ENCODE data around the gene DIP2B.
A peak's percentile ranks its signal among the peaks of the same experiment; 100 is the strongest.

DIP2B gene

DNA sequence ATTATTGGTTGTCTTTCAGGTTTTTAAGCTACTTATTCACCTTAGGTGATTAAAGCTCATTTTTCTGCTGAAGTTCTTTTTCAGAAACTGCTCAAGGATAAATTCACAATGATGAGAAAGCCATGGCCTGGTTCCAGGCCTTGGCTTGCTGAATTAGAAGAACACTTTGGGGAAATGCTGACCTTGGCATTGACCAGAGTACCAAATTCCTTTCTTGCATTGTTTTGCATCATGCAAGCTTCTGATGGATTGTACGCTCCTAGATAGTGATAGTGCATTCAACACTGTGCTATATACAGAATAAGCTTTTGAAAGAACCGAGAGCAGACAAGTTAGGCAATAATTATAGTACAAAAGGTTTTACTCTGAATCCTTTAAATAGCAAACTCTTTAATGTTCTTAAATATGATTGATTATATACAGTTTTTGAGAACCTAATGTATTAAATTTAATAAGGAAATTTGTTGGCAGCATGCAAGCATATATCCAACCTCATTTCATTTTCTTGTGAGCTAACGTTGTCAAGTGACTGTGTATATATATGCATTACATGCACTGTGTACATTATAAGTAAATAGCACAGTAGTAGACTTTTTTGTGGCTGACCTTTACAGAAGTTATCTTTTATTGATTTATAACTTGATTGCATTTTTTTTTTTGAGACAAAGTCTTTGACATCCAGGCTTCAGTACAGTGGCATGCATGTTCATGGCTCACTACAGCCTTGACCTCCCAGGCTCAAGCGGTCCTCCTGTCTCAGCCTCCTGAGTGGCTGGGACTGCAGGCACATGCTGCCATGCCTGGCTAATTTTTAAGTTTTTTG, 99.2 kb downstream of the DIP2B start:
- no peak for TF ChIP-seq JUND (IDR thresholded peaks at IDR 0.05; ENCODE audit: low read depth)
- DNase-seq (ENCODE audit: low read depth in 1 of 2, low spot score in 1 of 2), result no peak
- in situ Hi-C loops (cut with HindIII; ENCODE audit: low pct_unique_long_range_greater_than_20kb, low sequenced_read_pairs), result no loop called here

DNA sequence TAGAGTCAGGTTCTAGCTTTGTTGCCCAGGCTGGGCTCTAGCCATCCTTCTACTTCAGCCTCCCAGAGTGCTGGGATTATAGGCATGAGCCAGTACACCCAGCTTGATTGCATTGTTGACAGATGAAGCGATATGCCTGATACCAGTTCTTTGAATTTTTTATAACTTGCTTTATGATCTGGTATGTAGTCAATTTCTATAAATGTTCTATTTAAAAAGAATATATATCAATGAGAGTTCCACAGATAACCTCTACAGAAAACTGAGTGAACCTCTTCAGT, 99.8 kb downstream of the DIP2B start:
- in situ Hi-C loops (cut with HindIII; ENCODE audit: low pct_unique_long_range_greater_than_20kb, low sequenced_read_pairs), result no loop called here
- TF ChIP-seq JUND (IDR thresholded peaks at IDR 0.05; ENCODE audit: low read depth), result no peak
- DNase-seq (ENCODE audit: low read depth in 1 of 2, low spot score in 1 of 2), result no peak

- in situ Hi-C loops (cut with HindIII; ENCODE audit: low pct_unique_long_range_greater_than_20kb, low sequenced_read_pairs), result no loop called here
- TF ChIP-seq JUND (IDR thresholded peaks at IDR 0.05; ENCODE audit: low read depth), result no peak
- no peak for DNase-seq (ENCODE audit: low read depth in 1 of 2, low spot score in 1 of 2)
These were observed 102.0 kb downstream of the DIP2B start for GRCh38 chr12:50606675-50607375.

- in situ Hi-C loops (cut with HindIII; ENCODE audit: low pct_unique_long_range_greater_than_20kb, low sequenced_read_pairs), result no loop called here
- no peak for TF ChIP-seq JUND (IDR thresholded peaks at IDR 0.05; ENCODE audit: low read depth)
- no peak for DNase-seq (ENCODE audit: low read depth in 1 of 2, low spot score in 1 of 2)
These were observed 104.6 kb downstream of the DIP2B start for GRCh38 chr12:50609292-50609874.

DNA sequence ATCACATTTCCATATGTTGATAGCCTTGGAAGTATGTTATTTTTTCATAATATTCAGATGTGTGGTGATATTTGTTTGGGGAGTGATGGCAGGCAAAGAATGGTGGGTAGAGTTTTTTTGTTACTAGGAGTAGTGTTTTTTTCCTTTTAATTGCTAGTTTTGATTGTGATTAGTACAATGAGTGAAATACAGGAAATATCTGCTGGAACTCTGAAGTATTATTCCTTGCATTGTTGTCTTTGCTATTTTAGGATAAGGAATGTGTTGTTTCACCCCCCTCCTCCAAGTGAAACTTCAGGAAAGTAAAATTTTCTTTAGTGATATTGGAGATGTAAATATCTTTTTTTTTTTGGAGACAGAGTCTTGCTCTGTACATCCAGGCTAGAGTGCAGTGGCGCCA, 105.4 kb downstream of the DIP2B start:
- no peak for TF ChIP-seq JUND (IDR thresholded peaks at IDR 0.05; ENCODE audit: low read depth)
- in situ Hi-C loops (cut with HindIII; ENCODE audit: low pct_unique_long_range_greater_than_20kb, low sequenced_read_pairs), result no loop called here
- no peak for DNase-seq (ENCODE audit: low read depth in 1 of 2, low spot score in 1 of 2)

DNA sequence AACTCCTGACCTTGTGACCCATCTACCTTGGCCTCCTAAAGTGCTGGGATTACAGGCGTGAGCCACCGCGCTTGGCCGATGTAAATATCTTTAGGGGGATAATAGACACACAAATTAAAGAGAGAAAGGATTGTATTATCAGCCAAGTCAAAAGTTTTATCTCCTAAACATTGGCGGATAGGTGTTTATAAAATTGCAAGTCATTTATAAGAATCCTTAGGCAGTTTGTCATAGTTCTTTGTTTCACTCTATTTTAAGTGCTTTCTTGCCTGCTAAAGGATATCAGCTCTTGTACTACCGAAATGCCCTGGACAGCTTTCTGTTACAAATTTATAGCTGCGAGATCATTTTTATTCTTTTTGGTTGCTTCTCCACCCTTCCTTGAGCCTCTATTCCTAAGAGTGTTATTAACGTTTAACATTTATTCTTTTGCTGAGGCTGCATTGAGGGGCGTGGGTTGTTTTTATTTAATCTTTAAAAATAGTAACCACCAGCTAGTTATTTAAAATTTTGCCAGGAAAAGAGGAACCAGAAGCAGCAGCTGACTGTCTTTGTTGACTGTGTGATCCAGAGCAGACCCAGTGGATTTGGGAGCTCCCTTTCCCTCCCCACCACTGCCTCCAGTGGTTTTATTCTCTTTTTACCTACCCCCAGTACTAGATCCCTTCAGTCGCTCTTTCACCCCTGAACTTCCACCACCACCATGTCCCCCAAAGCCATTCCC, 106.4 kb downstream of the DIP2B start:
- in situ Hi-C loops (cut with HindIII; ENCODE audit: low pct_unique_long_range_greater_than_20kb, low sequenced_read_pairs), result no loop called here
- no peak for TF ChIP-seq JUND (IDR thresholded peaks at IDR 0.05; ENCODE audit: low read depth)
- DNase-seq (ENCODE audit: low read depth in 1 of 2, low spot score in 1 of 2), result no peak

GRCh38 chr12:50612882-50613281, 108.1 kb downstream of the DIP2B start:
- in situ Hi-C loops (cut with HindIII; ENCODE audit: low pct_unique_long_range_greater_than_20kb, low sequenced_read_pairs), result no loop called here
- TF ChIP-seq JUND (IDR thresholded peaks at IDR 0.05; ENCODE audit: low read depth), result no peak
- DNase-seq (ENCODE audit: low read depth in 1 of 2, low spot score in 1 of 2), result no peak

DNA sequence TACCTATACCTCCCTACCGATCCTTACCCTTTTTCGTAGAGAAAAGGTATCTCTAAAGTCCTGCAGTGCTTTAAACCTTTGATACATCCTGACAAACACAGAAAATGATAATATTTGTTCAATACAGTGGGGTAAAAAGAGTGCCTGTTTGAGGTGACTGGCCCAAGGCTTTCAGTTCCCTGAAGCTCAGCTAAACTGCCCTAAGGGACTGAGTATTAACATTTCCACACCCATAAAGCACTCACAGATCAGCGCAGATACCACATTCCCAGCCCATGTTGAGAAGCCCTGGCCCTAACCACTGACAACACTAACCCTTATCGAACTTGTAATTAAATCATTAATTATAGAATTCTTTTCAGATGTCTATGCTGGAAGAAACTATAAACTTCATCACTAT, 108.7 kb downstream of the DIP2B start:
- DNase-seq (ENCODE audit: low read depth in 1 of 2, low spot score in 1 of 2), result no peak
- in situ Hi-C loops (cut with HindIII; ENCODE audit: low pct_unique_long_range_greater_than_20kb, low sequenced_read_pairs), result no loop called here
- TF ChIP-seq JUND (IDR thresholded peaks at IDR 0.05; ENCODE audit: low read depth), result no peak

DNA sequence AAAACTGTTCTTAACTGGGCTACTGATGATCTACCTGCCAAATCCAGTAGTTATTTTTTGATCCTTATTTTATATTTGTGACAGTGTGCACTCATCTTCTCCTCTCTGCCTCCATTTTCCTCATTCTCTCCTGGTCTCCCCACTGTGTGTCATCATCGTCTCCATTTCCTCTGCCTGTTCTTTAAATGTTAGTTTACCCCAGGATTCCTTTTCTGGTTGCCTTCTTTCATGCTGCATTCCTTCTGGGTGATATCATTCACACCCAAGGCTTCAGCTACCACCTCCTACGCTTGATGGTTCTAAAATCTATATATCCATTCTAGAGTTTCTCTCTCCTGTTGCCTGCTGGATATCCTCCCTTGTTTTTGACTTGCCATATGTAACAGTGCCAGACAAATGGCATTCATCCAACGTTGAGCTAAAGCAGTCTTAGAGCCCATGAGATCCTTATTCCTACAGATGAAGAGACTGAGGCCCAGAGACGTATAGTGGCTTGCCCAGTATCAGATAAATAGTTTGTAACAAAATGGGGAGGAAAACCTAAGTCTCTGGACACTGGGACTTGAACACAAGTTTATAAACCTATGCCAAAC, 109.5 kb downstream of the DIP2B start:
- DNase-seq (ENCODE audit: low read depth in 1 of 2, low spot score in 1 of 2), result no peak
- in situ Hi-C loops (cut with HindIII; ENCODE audit: low pct_unique_long_range_greater_than_20kb, low sequenced_read_pairs), result no loop called here
- no peak for TF ChIP-seq JUND (IDR thresholded peaks at IDR 0.05; ENCODE audit: low read depth)

- no peak for TF ChIP-seq JUND (IDR thresholded peaks at IDR 0.05; ENCODE audit: low read depth)
- no peak for DNase-seq (ENCODE audit: low read depth in 1 of 2, low spot score in 1 of 2)
- in situ Hi-C loops (cut with HindIII; ENCODE audit: low pct_unique_long_range_greater_than_20kb, low sequenced_read_pairs), result no loop called here
These were observed 110.5 kb downstream of the DIP2B start for GRCh38 chr12:50615145-50615906.

DNA sequence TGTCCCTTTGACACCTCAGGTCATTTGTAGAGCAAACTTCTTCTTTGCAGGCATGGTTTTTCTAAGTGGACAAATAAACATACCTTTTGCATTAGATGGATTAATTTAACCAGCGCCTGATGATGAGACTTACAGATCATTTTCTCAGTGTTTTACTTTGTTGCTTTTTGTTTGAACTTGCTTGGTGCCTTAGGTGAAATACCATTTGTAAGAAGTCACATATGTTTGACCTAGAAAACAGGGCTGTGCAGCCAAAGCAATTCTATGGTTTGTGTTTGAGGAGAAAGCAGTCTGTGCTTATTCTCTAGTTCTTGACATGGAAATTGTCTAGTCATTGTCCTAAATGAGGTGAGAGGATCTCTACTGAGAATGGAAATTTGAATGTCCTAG, 111.1 kb downstream of the DIP2B start:
- in situ Hi-C loops (cut with HindIII; ENCODE audit: low pct_unique_long_range_greater_than_20kb, low sequenced_read_pairs), result no loop called here
- DNase-seq (ENCODE audit: low read depth in 1 of 2, low spot score in 1 of 2), result peak; percentile 56 to 93
- TF ChIP-seq JUND (IDR thresholded peaks at IDR 0.05; ENCODE audit: low read depth), result peak; percentile 94

GRCh38 chr12:50617657-50618056, 112.9 kb downstream of the DIP2B start:
- no peak for TF ChIP-seq JUND (IDR thresholded peaks at IDR 0.05; ENCODE audit: low read depth)
- in situ Hi-C loops (cut with HindIII; ENCODE audit: low pct_unique_long_range_greater_than_20kb, low sequenced_read_pairs), result no loop called here
- DNase-seq (ENCODE audit: low read depth in 1 of 2, low spot score in 1 of 2), result no peak

Data from T47D (cell line).